Left hindlimb (tissue), 1 donor: ENCODE results near the gene STRA6.
A peak's percentile ranks its signal among the peaks of the same experiment; 100 is the strongest.
"Not testable (repeated sequence)": the region's sequence is repeated elsewhere in the genome, so short reads cannot be mapped to it uniquely, and the experiment has no call there.

Experiments used
- DNase-seq: peaks from one replicate; pipeline ENCODE4 v3.0.0-alpha.2; 2018

The STRA6 gene

GRCh38 chr15:74179983-74180880 lies 22.4 kb downstream of the STRA6 start:
- DNase-seq = peak; percentile 69

DNA sequence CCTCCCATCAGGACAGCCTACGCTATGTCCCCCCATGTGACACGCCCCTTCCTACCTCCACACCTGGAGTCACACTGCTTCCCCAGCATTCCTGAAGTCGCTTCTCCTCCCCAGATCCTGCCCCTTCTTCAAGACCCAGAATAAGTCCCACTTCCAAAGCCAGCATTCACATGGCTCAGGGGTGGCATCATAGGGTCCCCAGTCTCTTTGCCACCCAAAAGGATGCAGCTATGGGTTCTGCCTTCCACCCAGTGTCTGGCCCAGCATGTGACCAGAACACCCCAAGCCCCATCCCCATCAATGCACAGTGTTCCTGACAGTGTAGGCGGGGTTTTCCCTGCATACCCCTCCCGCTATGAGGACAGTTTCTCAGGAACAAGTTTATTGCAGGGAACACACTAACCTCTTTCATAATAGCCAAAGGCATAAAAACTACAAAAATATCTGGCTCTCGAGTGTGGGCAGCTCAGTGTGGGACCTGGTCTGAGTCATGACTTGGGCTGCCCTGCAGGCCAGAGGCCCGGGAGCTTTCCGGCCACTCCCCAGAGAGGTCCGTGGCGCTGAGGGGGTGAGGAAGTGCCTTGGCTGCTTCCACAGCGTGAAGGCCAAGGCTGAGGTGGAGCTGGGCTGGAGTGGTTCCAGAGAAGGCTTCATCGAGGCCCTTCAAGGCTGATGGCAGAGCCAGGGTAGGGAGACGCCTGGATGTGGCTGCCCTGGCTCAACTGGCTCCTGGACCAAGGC lies 23.3 kb downstream of the STRA6 start:
- peak; percentile 85 for DNase-seq

DNA sequence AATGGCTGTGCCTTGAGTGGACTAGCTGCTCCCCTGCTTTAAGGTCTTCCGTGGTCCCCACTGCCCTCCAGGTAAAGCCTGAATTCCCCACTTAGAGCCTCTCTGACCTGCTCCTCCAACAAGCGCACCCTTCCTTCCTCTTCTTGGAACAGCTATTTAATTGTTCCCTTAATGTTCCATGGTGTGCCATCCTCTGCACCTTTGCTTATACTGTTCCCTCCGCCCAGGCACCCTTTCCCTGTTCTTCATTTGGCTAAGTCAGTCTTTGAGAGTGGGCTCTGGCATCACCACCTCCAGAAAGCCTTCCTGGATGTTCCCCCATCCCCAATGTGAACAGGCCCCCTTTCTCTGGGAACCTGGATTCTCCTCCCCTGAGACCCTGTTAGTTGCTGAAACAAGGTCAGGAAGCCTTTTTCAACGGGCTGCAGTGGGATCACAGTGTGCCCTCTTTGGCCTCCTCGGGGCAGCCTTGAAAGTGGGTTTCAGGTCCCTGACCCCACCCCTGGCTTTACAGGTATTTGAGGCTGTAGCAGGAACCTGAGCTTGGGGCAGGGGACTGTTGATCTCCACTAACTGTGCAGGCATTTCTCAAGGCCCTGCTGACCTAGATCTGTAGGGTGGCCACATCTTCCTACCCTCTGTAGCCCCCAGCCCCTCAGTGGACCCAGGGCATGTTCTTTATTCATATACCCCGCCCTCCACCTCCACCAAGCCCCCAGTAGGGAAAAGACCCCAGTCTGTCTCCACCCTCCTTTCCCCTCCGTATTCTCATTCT lies 24.1 kb downstream of the STRA6 start:
- DNase-seq = no peak

GRCh38 chr15:74176262-74177214 lies 26.0 kb downstream of the STRA6 start:
- no peak for DNase-seq

DNA sequence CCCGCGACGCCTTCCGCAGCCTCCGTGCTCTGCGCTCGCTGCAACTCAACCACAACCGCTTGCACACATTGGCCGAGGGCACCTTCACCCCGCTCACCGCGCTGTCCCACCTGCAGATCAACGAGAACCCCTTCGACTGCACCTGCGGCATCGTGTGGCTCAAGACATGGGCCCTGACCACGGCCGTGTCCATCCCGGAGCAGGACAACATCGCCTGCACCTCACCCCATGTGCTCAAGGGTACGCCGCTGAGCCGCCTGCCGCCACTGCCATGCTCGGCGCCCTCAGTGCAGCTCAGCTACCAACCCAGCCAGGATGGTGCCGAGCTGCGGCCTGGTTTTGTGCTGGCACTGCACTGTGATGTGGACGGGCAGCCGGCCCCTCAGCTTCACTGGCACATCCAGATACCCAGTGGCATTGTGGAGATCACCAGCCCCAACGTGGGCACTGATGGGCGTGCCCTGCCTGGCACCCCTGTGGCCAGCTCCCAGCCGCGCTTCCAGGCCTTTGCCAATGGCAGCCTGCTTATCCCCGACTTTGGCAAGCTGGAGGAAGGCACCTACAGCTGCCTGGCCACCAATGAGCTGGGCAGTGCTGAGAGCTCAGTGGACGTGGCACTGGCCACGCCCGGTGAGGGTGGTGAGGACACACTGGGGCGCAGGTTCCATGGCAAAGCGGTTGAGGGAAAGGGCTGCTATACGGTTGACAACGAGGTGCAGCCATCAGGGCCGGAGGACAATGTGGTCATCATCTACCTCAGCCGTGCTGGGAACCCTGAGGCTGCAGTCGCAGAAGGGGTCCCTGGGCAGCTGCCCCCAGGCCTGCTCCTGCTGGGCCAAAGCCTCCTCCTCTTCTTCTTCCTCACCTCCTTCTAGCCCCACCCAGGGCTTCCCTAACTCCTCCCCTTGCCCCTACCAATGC lies 27.1 kb downstream of the STRA6 start:
- no peak for DNase-seq

DNA sequence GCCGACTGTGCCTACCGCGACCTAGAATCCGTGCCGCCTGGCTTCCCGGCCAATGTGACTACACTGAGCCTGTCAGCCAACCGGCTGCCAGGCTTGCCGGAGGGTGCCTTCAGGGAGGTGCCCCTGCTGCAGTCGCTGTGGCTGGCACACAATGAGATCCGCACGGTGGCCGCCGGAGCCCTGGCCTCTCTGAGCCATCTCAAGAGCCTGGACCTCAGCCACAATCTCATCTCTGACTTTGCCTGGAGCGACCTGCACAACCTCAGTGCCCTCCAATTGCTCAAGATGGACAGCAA lies 27.7 kb downstream of the STRA6 start:
- no peak for DNase-seq

DNA sequence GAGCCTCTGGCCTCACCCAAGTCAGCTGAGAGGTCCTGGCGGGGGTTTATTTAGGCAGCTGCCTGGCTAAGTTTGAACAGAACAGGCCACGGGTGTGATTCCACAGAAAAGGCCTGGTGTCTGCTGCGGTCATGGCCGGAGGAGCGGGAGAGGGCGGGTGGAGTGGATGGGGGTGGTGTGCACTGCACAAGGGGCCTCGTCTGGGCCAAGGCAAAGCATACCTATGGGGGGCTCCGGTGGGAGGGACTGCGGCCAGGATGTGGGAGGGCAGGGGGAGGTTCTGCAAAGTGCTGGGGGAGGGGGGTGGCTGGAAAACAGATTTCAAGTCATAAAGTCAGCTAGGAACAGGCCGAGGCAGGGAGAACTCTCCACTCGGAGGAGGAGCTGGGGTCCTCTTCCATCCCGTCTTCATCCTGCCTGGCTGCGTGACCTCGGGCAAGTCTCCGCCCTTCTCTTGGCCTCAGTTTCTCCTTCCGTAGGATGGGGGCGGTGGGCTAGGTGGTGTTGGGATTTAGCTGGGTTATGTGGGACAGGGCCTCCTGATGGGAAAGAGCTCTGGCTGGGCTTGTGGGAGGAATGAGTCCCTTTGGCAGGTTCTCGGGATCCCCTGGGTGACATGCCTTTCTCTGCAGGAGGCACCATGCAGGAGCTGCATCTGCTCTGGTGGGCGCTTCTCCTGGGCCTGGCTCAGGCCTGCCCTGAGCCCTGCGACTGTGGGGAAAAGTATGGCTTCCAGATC lies 28.2 kb downstream of the STRA6 start:
- peak; percentile 96 for DNase-seq

- peak; percentile 86 for DNase-seq
Measured at GRCh38 chr15:74173380-74174218, 29.0 kb downstream of the STRA6 start, which contains the start of gene ISLR. TSS of gene ISLR (plus strand) at chr15:74173710. CDS start at chr15:74174859, 1,149 bp downstream.

DNA sequence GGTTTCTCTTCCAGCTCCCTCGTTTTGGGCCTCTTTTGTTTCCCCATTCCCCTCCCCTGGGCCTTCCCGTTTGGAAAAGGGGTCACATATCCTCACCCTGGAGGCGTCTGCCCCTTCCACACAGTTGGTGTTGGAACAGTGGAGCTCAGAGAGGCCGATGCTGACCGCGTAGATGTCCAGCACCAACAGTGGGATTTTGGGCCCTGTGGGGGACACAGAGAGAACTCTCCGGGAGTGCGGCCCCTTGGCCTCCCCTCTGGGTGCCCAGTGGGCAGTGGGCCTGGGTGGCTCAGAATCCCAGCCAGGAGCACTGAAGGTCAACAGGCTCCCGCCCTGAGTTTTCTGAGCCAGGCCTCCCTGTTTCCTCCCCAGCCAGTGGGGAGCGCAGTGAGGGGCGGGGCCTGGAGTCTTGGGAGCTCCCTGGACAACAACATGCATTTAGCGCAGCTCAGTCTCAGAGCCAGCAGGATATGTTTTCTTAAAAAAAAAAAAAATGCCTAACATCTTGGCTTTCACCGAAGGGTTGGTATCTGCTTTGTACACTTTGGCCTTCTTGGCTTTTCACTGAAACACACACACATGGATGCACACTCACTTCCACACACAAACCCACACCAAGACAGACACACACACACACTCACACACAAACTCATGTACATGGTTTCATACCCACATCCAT lies 29.7 kb downstream of the STRA6 start:
- peak; percentile 81 for DNase-seq

DNA sequence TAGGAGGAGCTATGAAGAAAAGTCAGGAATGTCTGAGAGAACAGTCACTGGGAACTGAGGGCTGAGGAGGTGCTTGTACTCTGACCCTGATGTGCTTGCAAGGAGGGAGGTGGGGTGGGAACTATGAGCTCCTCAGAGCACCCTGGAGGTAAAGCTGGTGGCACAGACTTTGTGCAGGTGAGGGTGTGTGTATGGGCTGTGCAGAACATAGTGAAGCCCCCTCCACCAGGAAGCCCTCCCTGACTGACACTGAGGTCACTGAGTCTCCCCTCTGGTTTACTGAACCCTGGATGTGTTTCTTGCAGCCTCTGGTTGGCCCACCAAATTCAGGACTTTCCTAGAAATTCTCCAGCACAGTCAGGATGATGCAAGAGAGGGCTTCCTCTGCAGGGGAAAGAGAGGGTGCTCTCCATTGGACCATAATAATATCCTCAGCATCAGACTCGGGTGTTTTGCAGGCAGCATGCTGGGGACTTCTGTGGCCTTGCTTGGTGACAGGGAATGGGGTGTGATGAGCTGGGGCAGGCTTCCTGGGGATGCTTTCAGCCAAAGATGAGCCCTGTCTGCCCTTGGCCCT lies 30.5 kb downstream of the STRA6 start:
- DNase-seq = no peak

DNA sequence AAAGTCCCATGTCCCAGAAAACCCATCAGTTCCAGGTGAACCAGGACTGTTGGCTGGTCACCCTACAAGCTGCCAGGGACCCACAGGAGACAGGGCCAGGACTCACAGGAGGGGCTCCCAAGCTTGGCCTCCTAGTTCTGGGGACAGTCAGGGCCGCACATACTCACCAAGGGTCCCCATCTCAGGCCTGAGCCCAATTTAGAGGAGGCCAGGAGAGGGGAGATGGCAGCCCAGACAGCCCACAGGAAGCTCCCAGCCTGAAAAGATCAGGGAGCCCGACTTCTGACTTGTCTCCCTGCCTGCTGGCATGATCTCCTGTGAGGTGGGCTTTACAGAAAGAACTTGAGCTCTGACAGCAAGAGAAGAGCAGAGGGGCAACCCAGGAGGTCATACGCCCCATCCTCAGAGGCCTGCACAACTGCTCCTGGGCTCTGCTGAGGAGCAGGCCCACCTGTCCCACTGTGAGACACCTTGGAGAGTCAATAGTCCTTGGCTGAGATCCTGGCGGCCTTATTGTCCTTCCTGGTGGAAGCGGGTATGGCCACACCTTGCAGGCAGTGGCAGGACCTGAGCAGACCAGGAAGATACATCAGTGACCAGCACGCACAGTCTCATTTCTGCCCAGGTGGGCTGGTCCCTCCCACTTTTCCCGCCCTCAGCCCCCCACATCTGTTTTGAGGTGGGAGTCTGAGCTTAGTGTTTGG lies 31.6 kb downstream of the STRA6 start:
- no peak for DNase-seq

- no peak for DNase-seq
Measured at GRCh38 chr15:74170071-74170844, 32.3 kb downstream of the STRA6 start.

GRCh38 chr15:74168711-74169126 lies 33.9 kb downstream of the STRA6 start:
- DNase-seq = peak; percentile 74

GRCh38 chr15:74167891-74168331 lies 34.7 kb downstream of the STRA6 start:
- no peak for DNase-seq

DNA sequence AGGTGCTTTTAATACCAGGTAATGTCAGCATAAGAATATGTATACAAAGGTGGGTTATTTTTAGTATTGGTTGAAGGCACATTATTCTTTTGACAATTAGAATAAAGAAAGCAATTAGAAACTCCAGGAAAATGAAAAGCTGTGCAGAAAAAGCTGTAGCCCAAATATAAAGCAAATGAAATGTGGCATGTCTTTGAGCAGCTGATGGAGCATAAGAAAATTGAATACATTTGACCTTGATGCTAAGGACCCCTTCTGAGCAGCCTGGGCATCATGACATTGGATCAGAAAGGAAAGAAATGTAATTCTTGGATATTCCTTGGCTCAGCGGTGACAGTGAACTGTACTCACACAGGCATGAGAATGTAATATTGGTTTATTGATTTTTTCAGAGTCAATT lies 37.1 kb downstream of the STRA6 start:
- no peak for DNase-seq

GRCh38 chr15:74162195-74162536 lies 40.4 kb downstream of the STRA6 start:
- not testable (repeated sequence) for DNase-seq

DNA sequence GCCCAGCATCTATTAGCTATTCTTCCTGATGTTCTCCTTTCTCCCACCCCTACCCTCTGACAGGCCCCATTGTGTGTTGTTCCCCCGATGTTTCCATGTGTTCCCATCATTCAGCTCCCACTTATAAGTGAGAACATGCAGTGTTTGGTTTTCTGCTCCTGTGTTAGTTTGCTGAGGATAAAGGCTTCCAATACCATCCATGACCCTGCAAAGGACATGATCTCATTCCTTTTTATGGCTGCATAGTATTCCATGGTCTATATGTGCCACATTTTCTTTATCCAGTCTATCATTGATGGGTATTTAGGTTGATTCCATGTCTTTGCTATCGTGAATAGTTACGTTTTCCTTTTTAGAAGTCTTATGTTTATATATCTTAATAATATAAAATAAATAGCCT lies 42.2 kb downstream of the STRA6 start:
- DNase-seq = not testable (repeated sequence)
